ENCODE results near the gene CRLF1.
"Not testable (repeated sequence)": the region's sequence is repeated elsewhere in the genome, so short reads cannot be mapped to it uniquely, and the experiment has no call there.

The CRLF1 gene

GRCh38 chr19:18608805-18609716, 2.5 kb upstream of the CRLF1 start:
- no peak for DNase-seq (ENCODE audit: low spot score)

- DNase-seq (ENCODE audit: low spot score) = no peak
Observed at GRCh38 chr19:18608102-18608804, 1.7 kb upstream of the CRLF1 start.

- no peak for DNase-seq (ENCODE audit: low spot score)
Observed at GRCh38 chr19:18607226-18608101, 865 bp upstream of the CRLF1 start.

GRCh38 chr19:18605546-18606280, 886 bp downstream of the CRLF1 start:
- DNase-seq (ENCODE audit: low spot score) = no peak

- no peak for DNase-seq (ENCODE audit: low spot score)
Observed at GRCh38 chr19:18605196-18605545, 1.4 kb downstream of the CRLF1 start.

- DNase-seq (ENCODE audit: low spot score) = no peak
Observed at GRCh38 chr19:18604820-18605159, 1.8 kb downstream of the CRLF1 start.

GRCh38 chr19:18603958-18604819, 2.4 kb downstream of the CRLF1 start:
- DNase-seq (ENCODE audit: low spot score) = no peak

GRCh38 chr19:18603255-18603957, 3.2 kb downstream of the CRLF1 start:
- no peak for DNase-seq (ENCODE audit: low spot score)

- DNase-seq (ENCODE audit: low spot score) = no peak
Observed at GRCh38 chr19:18601875-18602274, 4.7 kb downstream of the CRLF1 start.

GRCh38 chr19:18600692-18601397, 5.8 kb downstream of the CRLF1 start:
- DNase-seq (ENCODE audit: low spot score) = not testable (repeated sequence)

GRCh38 chr19:18599485-18599884, 7.1 kb downstream of the CRLF1 start:
- no peak for DNase-seq (ENCODE audit: low spot score)

GRCh38 chr19:18597809-18598660, 8.6 kb downstream of the CRLF1 start:
- no peak for DNase-seq (ENCODE audit: low spot score)

GRCh38 chr19:18596752-18597157, 9.8 kb downstream of the CRLF1 start:
- DNase-seq (ENCODE audit: low spot score) = no peak

- DNase-seq (ENCODE audit: low spot score) = no peak
Observed at GRCh38 chr19:18595475-18595874, 11.1 kb downstream of the CRLF1 start.

- no peak for DNase-seq (ENCODE audit: low spot score)
Observed at GRCh38 chr19:18594824-18595373, 11.7 kb downstream of the CRLF1 start.

- peak; percentile 69 for DNase-seq (ENCODE audit: low spot score)
Observed at GRCh38 chr19:18594096-18594823, 12.3 kb downstream of the CRLF1 start.

- DNase-seq (ENCODE audit: low spot score) = no peak
Observed at GRCh38 chr19:18593367-18594095, 13.1 kb downstream of the CRLF1 start.
